ENCODE data around the gene RNF125. TPM values are rescaled to one million over a fixed set of nuclear protein-coding genes. Genes with fewer than 3 reads are reported as not detected.

The RNF125 gene
- total RNA-seq, 4 donors from 2014 or later: 7.3 to 24.3 (median 14.0) TPM

Other genes with a start within 250 kb of the RNF125 start
- gene TRAPPC8, start 75.7 kb upstream of the RNF125 start, total RNA-seq: 10 to 100 TPM; 36.2 to 45.7 (median 36.9) TPM
- 10 to 100 TPM; 13.8 to 38.3 (median 31.7) TPM for gene RNF138, start 73.0 kb downstream of the RNF125 start, total RNA-seq
- gene MEP1B, start 171.2 kb downstream of the RNF125 start, total RNA-seq: under 1 TPM in 1 of 4 donors, not detected in 3; 0.32 TPM